C4-2B (cell line): Measurements from ENCODE around the gene MYPN.

Source experiments
- H3K27ac ChIP-seq: fragments of 450-650 bp; 2 replicates; pipeline ENCODE4 v1.5.1; 2017
- CTCF ChIP-seq: fragments of 450-650 bp; conservative IDR thresholded peaks from 2 replicates; pipeline ENCODE4 v1.5.1; 2017; ENCODE audit warnings: mild to moderate bottlenecking
- ZFX ChIP-seq: fragments of 450-650 bp; IDR thresholded peaks from 2 replicates; pipeline ENCODE4 v1.6.1; 2017

Gene MYPN

GRCh38 chr10:68107651-68108050 lies 1.6 kb upstream of the MYPN start:
- H3K27ac ChIP-seq, result no peak overlapping the region
- no peak for TF ChIP-seq CTCF
- no peak for TF ChIP-seq ZFX

- no peak overlapping the region for H3K27ac ChIP-seq
- TF ChIP-seq CTCF (no peak), ZFX (no peak)
Measured at GRCh38 chr10:68108051-68108450, 1.2 kb upstream of the MYPN start.

- H3K27ac ChIP-seq, result no peak overlapping the region
Measured at GRCh38 chr10:68108653-68109052, 635 bp upstream of the MYPN start.

GRCh38 chr10:68110027-68110426 lies 739 bp downstream of the MYPN start:
- H3K27ac ChIP-seq, result no peak overlapping the region
- TF ChIP-seq ZFX (no peak), CTCF (no peak)

More at GRCh38 chr10:68108653-68109052, 635 bp upstream of the MYPN start:
- TF ChIP-seq CTCF, result no peak
- no peak for TF ChIP-seq ZFX

GRCh38 chr10:68111584-68111983 lies 2.3 kb downstream of the MYPN start:
- TF ChIP-seq CTCF (no peak), ZFX (no peak)
- H3K27ac ChIP-seq, result no peak overlapping the region

- TF ChIP-seq CTCF, result no peak
- no peak for TF ChIP-seq ZFX
- no peak overlapping the region for H3K27ac ChIP-seq
Measured at GRCh38 chr10:68112837-68113236, 3.5 kb downstream of the MYPN start.

- TF ChIP-seq CTCF, result no peak
- TF ChIP-seq ZFX, result no peak
- H3K27ac ChIP-seq, result no peak overlapping the region
Measured at GRCh38 chr10:68118657-68119056, 9.4 kb downstream of the MYPN start.
